IMR-90 (cell line): ENCODE data around the gene TEK. TPM values are rescaled to one million over a fixed set of nuclear protein-coding genes. Genes with fewer than 3 reads are reported as not detected.

ENCODE experiments used
- ATAC-seq: fragments of 200-7000 bp; cut with Tn5 transposase; 2 replicates; pipeline ENCODE4 v1.9.1; 2020; ENCODE audit warnings: low read depth, mild to moderate bottlenecking, moderate library complexity
- BruUV-seq: library from RNA; stranded (reverse); fragments of 400-500 nt; replicated peaks from 2 replicates; lab custom pipeline; 2021; lab: Mats Ljungman, UMichigan
- CTCF ChIA-PET: fragments of 300-600 bp; formaldehyde crosslinking; extraction: SDS; loops from one replicate; lab custom pipeline; 2021; ENCODE audit warnings: antibody characterized with exemption; lab: Yijun Ruan, JAX
- POLR2A ChIA-PET: fragments of 300-600 bp; sonication (Branson Sonifier 250); formaldehyde crosslinking; loops from one replicate; lab custom pipeline; 2022; ENCODE audit warnings: antibody characterized with exemption; ENCODE audit not compliant: unreplicated experiment; lab: Charles Lee
- DNase-seq: peaks from one replicate; pipeline ENCODE4 v3.0.0; 2013
- H2AFZ ChIP-seq: replicated peaks from 2 replicates; pipeline ENCODE3; 2013; ENCODE audit warnings: low read length, mild to moderate bottlenecking; ENCODE audit not compliant: poor library complexity
- H2AK5ac ChIP-seq: 2 replicates; pipeline ENCODE4 v1.6.1; 2013; ENCODE audit warnings: low read depth, low read length, inconsistent platforms
- H2AK9ac ChIP-seq: replicated peaks from 2 replicates; pipeline ENCODE3; 2013; ENCODE audit warnings: mild to moderate bottlenecking, low read depth, low read length, moderate library complexity; ENCODE audit not compliant: poor library complexity
- H2BK120ac ChIP-seq: 2 replicates; pipeline ENCODE4 v1.6.1; 2013; ENCODE audit warnings: low read depth, low read length, inconsistent platforms
- H2BK15ac ChIP-seq: 3 replicates; pipeline ENCODE4 v1.6.1; 2013; ENCODE audit warnings: low read depth, low read length, inconsistent platforms
- H2BK20ac ChIP-seq: 2 replicates; pipeline ENCODE4 v1.6.1; 2013; ENCODE audit warnings: low read depth, mild to moderate bottlenecking, inconsistent platforms, low read length, moderate library complexity
- H2BK5ac ChIP-seq: 2 replicates; pipeline ENCODE4 v1.6.1; 2013; ENCODE audit warnings: mild to moderate bottlenecking, low read depth, low read length, inconsistent platforms; ENCODE audit not compliant: poor library complexity, severe bottlenecking
- H3K14ac ChIP-seq: replicated peaks from 2 replicates; pipeline ENCODE4 v1.6.1; 2013; ENCODE audit warnings: low read depth, low read length, inconsistent platforms
- H3K18ac ChIP-seq: 2 replicates; pipeline ENCODE4 v1.6.1; 2013; ENCODE audit warnings: low read depth, low read length, control low read depth
- H3K23ac ChIP-seq: 2 replicates; pipeline ENCODE4 v1.6.1; 2013; ENCODE audit warnings: low read depth, low read length, inconsistent platforms
- H3K27ac ChIP-seq: 2 replicates; pipeline ENCODE4 v1.5.1; 2013; ENCODE audit warnings: mild to moderate bottlenecking, control low read depth, low read length; ENCODE audit not compliant: insufficient read depth
- H3K27me3 ChIP-seq: 2 replicates; pipeline ENCODE4 v1.6.1; 2013; ENCODE audit warnings: low read length; ENCODE audit not compliant: control insufficient read depth, insufficient read depth
- H3K36me3 ChIP-seq: 2 replicates; pipeline ENCODE4 v1.6.1; 2013; ENCODE audit warnings: low read length, mixed read lengths; ENCODE audit not compliant: control insufficient read depth, insufficient read depth
- H3K4ac ChIP-seq: 2 replicates; pipeline ENCODE4 v1.6.1; 2013; ENCODE audit warnings: low read depth, low read length, inconsistent platforms
- H3K4me1 ChIP-seq: 2 replicates; pipeline ENCODE4 v1.6.1; 2013; ENCODE audit warnings: low read length, mixed read lengths; ENCODE audit not compliant: control insufficient read depth, insufficient read depth
- H3K4me2 ChIP-seq: 2 replicates; pipeline ENCODE4 v1.6.1; 2013; ENCODE audit warnings: low read depth, mild to moderate bottlenecking, control low read depth, low read length, moderate library complexity
- H3K4me3 ChIP-seq: 2 replicates; pipeline ENCODE4 v1.5.1; 2013; ENCODE audit warnings: low read depth, mild to moderate bottlenecking, control low read depth, low read length, moderate library complexity; ENCODE audit not compliant: insufficient read depth
- H3K56ac ChIP-seq: 2 replicates; pipeline ENCODE4 v1.6.1; 2013; ENCODE audit warnings: low read length, inconsistent platforms; ENCODE audit not compliant: insufficient read depth; ENCODE audit errors: extremely low read depth
- H3K79me1 ChIP-seq, 2 experiments: 2 replicates each; pipeline ENCODE4 v1.6.1; 2013; ENCODE audit warnings: low read length in 2 of 2, inconsistent platforms in 1 of 2, low read depth in 1 of 2
- H3K9ac ChIP-seq: 2 replicates; pipeline ENCODE4 v1.6.1; 2013; ENCODE audit warnings: low read depth, low read length, control low read depth
- H3K9me1 ChIP-seq: 2 replicates; pipeline ENCODE4 v1.6.1; 2013; ENCODE audit warnings: low read length, inconsistent platforms; ENCODE audit not compliant: insufficient read depth
- H3K9me3 ChIP-seq: 2 replicates; pipeline ENCODE4 v1.6.1; 2013; ENCODE audit warnings: low read length; ENCODE audit not compliant: control insufficient read depth, insufficient read depth
- H4K20me1 ChIP-seq: 2 replicates; pipeline ENCODE4 v1.6.1; 2013; ENCODE audit warnings: low read length, inconsistent platforms; ENCODE audit not compliant: insufficient read depth
- H4K5ac ChIP-seq: 2 replicates; pipeline ENCODE4 v1.6.1; 2013; ENCODE audit warnings: mild to moderate bottlenecking, low read depth, low read length, control low read depth
- H4K8ac ChIP-seq, 2 experiments: 2 replicates each; pipeline ENCODE4 v1.6.1; 2013; ENCODE audit warnings: low read depth in 2 of 2, low read length in 2 of 2, control low read depth in 1 of 2, inconsistent platforms in 1 of 2
- H4K91ac ChIP-seq: 2 replicates; pipeline ENCODE4 v1.6.1; 2013; ENCODE audit warnings: low read depth, low read length, inconsistent platforms; ENCODE audit not compliant: insufficient read depth
- BHLHE40 ChIP-seq: fragments of 150-350 bp; IDR thresholded peaks from 2 replicates; pipeline ENCODE4 v1.6.1; 2016; ENCODE audit warnings: mild to moderate bottlenecking, low read depth, low read length
- CEBPB ChIP-seq: IDR thresholded peaks from 2 replicates; pipeline ENCODE4 v1.6.1; 2012; ENCODE audit warnings: low read depth, low read length, improper control_type of control experiment
- CHD1 ChIP-seq: IDR thresholded peaks from 2 replicates; pipeline ENCODE4 v1.6.1; 2012; ENCODE audit warnings: low read depth, low read length, improper control_type of control experiment
- CTCF ChIP-seq: conservative IDR thresholded peaks from 2 replicates; pipeline ENCODE4 v1.5.1; 2012; ENCODE audit warnings: mild to moderate bottlenecking, low read depth, low read length, improper control_type of control experiment
- FOS ChIP-seq: fragments of 150-350 bp; IDR thresholded peaks from 2 replicates; pipeline ENCODE4 v1.6.1; 2016; ENCODE audit warnings: low read depth, low read length
- MAFK ChIP-seq: IDR thresholded peaks from 2 replicates; pipeline ENCODE4 v1.6.1; 2012; ENCODE audit warnings: low read depth, low read length, improper control_type of control experiment
- MAZ ChIP-seq: IDR thresholded peaks from 2 replicates; pipeline ENCODE4 v1.6.1; 2012; ENCODE audit warnings: low read depth, mild to moderate bottlenecking, low read length, improper control_type of control experiment, moderate library complexity, borderline replicate concordance
- MXI1 ChIP-seq: IDR thresholded peaks from 2 replicates; pipeline ENCODE4 v1.6.1; 2012; ENCODE audit warnings: low read depth, mild to moderate bottlenecking, low read length, moderate library complexity, borderline replicate concordance
- NFE2L2 ChIP-seq: fragments of 150-350 bp; IDR thresholded peaks from 2 replicates; pipeline ENCODE4 v1.6.1; 2016; ENCODE audit warnings: low read depth, mild to moderate bottlenecking, low read length
- POLR2A ChIP-seq: IDR thresholded peaks from 2 replicates; pipeline ENCODE4 v1.6.1; 2012; ENCODE audit warnings: mild to moderate bottlenecking, low read depth, low read length
- RAD21 ChIP-seq: IDR thresholded peaks from 2 replicates; pipeline ENCODE4 v1.6.1; 2012; ENCODE audit warnings: low read length, improper control_type of control experiment
- RCOR1 ChIP-seq: IDR thresholded peaks from 2 replicates; pipeline ENCODE4 v1.6.1; 2012; ENCODE audit warnings: mild to moderate bottlenecking, low read length, improper control_type of control experiment; ENCODE audit not compliant: insufficient replicate concordance
- RFX5 ChIP-seq: IDR thresholded peaks from 2 replicates; pipeline ENCODE4 v1.8.0; 2012; ENCODE audit warnings: low read depth, mild to moderate bottlenecking, low read length, moderate library complexity
- SMC3 ChIP-seq: fragments of 150-350 bp; IDR thresholded peaks from 2 replicates; pipeline ENCODE4 v1.6.1; 2016; ENCODE audit warnings: low read depth, mild to moderate bottlenecking, antibody characterized with exemption, low read length, moderate library complexity
- USF2 ChIP-seq: fragments of 150-350 bp; IDR thresholded peaks from 2 replicates; pipeline ENCODE4 v1.6.1; 2017; ENCODE audit warnings: mild to moderate bottlenecking, antibody characterized with exemption, low read length, low read depth
- WGBS, 2 experiments: methylation state at CpG; one replicate each; pipeline versions ENCODE4 v1.1.5 to v1.1.7; 2013; ENCODE audit warnings: missing lambda C conversion rate in 2 of 2; ENCODE audit not compliant: insufficient read length in 1 of 2; ENCODE audit errors: extremely low coverage in 2 of 2; 5-methylcytosine and 5-hydroxymethylcytosine counted together
- dilution Hi-C: fragments of 300-500 bp; cut with HindIII; formaldehyde crosslinking; loops from one replicate; pipeline ENCODE4 v1.14.3; 2018; ENCODE audit warnings: low sequenced_read_pairs; ENCODE audit not compliant: unreplicated experiment
- in situ Hi-C: fragments of 300-500 bp; cut with MboI; formaldehyde crosslinking; loops from 3 replicates; pipeline ENCODE4 v1.14.3; 2019; ENCODE audit warnings: low sequenced_read_pairs, inconsistent platforms, mixed read lengths
- intact Hi-C: fragments of 100-400 bp; cut with micrococcal nuclease; formaldehyde crosslinking; loops from 2 replicates; pipeline ENCODE4 v1.10.0; 2022
- polyA plus RNA-seq, 3 experiments: library from polyadenylated mRNA; depleted of rRNA; stranded (reverse); fragments of >200 nt; gene quantifications; 2 replicates each; pipeline ENCODE4 v1.2.3, GENCODE V29; 2012; ENCODE audit warnings: low replicate concordance in 1 of 3
- total RNA-seq: library from RNA; depleted of rRNA; stranded (reverse); fragments of >200 nt; gene quantifications from 2 replicates; pipeline ENCODE4 v1.2.3, GENCODE V29; 2012
- TF ChIP-seq, protein P1 (sequence below): fragments of 150-350 bp; IDR thresholded peaks from 2 replicates; pipeline ENCODE4 v1.6.1; 2016; ENCODE audit warnings: low read depth, mild to moderate bottlenecking, low read length, moderate library complexity, borderline replicate concordance

TEK gene
- total and polyA plus RNA-seq, 2 of the 4 experiments (the other 2 are of a cell fraction) = 6.3 to 11.7 TPM

- Histone ChIP-seq H3K4ac (peak overlapping the region; percentile 74), H3K27me3 (no peaks in the 10 kb centered on the region), H3K23ac (peak overlapping the region; percentile 71; the same call in 1 of the 2 replicates), H3K56ac (no peak overlapping the region), H3K27ac (peak overlapping the region; percentile 83), H2AFZ (no peak overlapping the region), H4K91ac (peak overlapping the region; percentile 86), H4K8ac (peak overlapping the region; percentile 71 to 83; a peak in 2 of 4 replicates), H2BK15ac (peak overlapping the region; percentile 92; the same call in 2 of the 3 replicates), H2BK20ac (peak overlapping the region; percentile 89), H3K4me3 (no peak overlapping the region), H3K36me3 (peaks cover 6% of the 10 kb centered on the region; the same call in 1 of the 2 replicates), H2BK5ac (peak overlapping the region; percentile 96), H3K14ac (peak overlapping the region; percentile 89), H3K9ac (no peak overlapping the region), H3K9me3 (no peaks in the 10 kb centered on the region), H3K4me2 (peak overlapping the region; percentile 49; the same call in 1 of the 2 replicates), H3K4me1 (peaks cover 11% of the 10 kb centered on the region), H3K18ac (peak overlapping the region; percentile 90), H2AK9ac (no peak overlapping the region), H4K20me1 (no peaks in the 10 kb centered on the region), H2BK120ac (peak overlapping the region; percentile 90), H2AK5ac (peak overlapping the region; percentile 93), H3K9me1 (peaks cover under 1% of the 10 kb centered on the region; the same call in 1 of the 2 replicates), H4K5ac (peak overlapping the region; percentile 98), H3K79me1 (peaks cover 2 to 43% of the 10 kb centered on the region in 2 experiments)
- BruUV-seq = no TSS peak
- no peak for ATAC-seq
- dilution Hi-C loops (no loop called here), in situ Hi-C loops (no loop called here), intact Hi-C loops (loop anchor here (10.0 kb wide), 1 partner anchor 167 kb away; the partner anchor contains the start of gene PLAA)
- ChIA-PET CTCF (no interaction called here), POLR2A (interaction anchor here (0.5 to 1.3 kb wide), 3 partner anchors 23 to 75 kb away, joined by 3 to 13 read pairs (median 5); no protein-coding TSS in a partner anchor)
- DNase-seq = no peak
- no CpG with 5 or more reads among the region's 2 CpGs for WGBS, 2 experiments
- TF ChIP-seq BHLHE40 (no peak), POLR2A (no peak), CEBPB (no peak), CTCF (no peak), RCOR1 (no peak), SMC3 (no peak), CHD1 (no peak), MXI1 (no peak), RFX5 (no peak), MAFK (no peak), NFE2L2 (no peak), MAZ (no peak), RAD21 (no peak), FOS (no peak), USF2 (no peak)
- TF ChIP-seq, protein P1, sequence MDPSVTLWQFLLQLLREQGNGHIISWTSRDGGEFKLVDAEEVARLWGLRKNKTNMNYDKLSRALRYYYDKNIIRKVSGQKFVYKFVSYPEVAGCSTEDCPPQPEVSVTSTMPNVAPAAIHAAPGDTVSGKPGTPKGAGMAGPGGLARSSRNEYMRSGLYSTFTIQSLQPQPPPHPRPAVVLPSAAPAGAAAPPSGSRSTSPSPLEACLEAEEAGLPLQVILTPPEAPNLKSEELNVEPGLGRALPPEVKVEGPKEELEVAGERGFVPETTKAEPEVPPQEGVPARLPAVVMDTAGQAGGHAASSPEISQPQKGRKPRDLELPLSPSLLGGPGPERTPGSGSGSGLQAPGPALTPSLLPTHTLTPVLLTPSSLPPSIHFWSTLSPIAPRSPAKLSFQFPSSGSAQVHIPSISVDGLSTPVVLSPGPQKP = no peak
Measured at GRCh38 chr9:27112235-27112634, 3.2 kb downstream of the TEK start.
